OCI-LY1 (cell line): Measurements from ENCODE around the gene MAN1C1.

ENCODE experiments used
- EZH2 ChIP-seq: fragments of 200-600 bp; sonication (generic), shearing (Covaris generic); IDR thresholded peaks from 2 replicates; pipeline ENCODE4 v1.8.0; 2017; ENCODE audit warnings: borderline replicate concordance, mixed run types, mild to moderate bottlenecking, antibody characterized with exemption, low read length, moderate library complexity, mixed read lengths
- TF ChIP-seq, protein P1 (sequence below): fragments of 200-600 bp; sonication (generic), shearing (Covaris generic); IDR thresholded peaks from 2 replicates; pipeline ENCODE4 v1.5.1; 2017; ENCODE audit warnings: mild to moderate bottlenecking, antibody characterized with exemption, low read length, moderate library complexity, mixed read lengths

DNA sequence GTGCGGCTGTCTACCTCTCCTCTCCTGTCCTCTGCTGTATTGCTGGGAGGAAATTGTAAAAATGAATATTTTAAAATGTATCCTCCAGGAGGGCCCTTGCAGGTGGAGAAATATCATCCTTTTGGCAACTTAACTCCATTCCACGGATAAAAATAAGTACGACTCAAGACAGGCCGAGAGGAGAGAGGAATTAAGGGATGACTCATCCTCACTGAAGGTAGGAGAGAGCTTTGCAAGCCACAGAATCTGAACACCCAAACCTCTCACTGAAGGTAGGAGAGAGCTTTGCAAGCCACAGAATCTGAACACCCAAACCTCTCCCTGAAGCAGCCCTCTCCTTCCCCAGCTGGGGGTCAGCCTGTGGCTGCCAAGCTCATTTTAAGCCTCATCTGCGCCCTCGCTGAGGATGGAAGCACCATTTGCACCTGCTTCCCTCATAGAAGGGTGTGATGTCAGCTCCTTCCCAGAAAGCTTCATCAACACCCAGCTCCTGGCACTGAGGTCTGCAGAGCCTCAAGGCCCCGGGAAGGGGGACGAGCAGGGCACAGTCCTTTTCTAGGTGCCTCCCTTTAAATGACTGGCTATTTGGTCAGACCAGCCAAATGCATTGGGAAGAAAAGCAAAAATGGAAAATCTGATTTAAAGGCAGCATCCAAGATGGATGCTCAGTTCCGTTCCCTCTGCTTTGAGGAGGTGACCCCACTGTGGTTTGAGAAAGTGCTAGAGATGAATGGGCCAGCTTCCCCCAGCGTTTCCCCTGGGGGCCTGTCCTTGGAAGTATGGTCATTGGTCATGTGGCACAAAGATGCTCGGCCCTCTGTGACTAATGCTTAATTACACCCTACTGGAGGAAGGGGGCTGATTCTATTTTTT is 170.5 kb downstream of the MAN1C1 start:
- TF ChIP-seq, protein P1, sequence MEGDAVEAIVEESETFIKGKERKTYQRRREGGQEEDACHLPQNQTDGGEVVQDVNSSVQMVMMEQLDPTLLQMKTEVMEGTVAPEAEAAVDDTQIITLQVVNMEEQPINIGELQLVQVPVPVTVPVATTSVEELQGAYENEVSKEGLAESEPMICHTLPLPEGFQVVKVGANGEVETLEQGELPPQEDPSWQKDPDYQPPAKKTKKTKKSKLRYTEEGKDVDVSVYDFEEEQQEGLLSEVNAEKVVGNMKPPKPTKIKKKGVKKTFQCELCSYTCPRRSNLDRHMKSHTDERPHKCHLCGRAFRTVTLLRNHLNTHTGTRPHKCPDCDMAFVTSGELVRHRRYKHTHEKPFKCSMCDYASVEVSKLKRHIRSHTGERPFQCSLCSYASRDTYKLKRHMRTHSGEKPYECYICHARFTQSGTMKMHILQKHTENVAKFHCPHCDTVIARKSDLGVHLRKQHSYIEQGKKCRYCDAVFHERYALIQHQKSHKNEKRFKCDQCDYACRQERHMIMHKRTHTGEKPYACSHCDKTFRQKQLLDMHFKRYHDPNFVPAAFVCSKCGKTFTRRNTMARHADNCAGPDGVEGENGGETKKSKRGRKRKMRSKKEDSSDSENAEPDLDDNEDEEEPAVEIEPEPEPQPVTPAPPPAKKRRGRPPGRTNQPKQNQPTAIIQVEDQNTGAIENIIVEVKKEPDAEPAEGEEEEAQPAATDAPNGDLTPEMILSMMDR, result no peak
- TF ChIP-seq EZH2, result no peak
